Stimulated activated CD4-positive, alpha-beta T cell treated with anti-CD3 and anti-CD28 coated beads, Interleukin-4, amount 100 ng/mL, for 24 hours (primary cell): Measurements from ENCODE around the gene FAM177A1.
A peak's percentile ranks its signal among the peaks of the same experiment; 100 is the strongest.
"Not testable (repeated sequence)": the region's sequence is repeated elsewhere in the genome, so short reads cannot be mapped to it uniquely, and the experiment has no call there.

Experiments used
- DNase-seq: peaks from one replicate; pipeline ENCODE4 v3.0.0-alpha.2; 2020

FAM177A1 gene

GRCh38 chr14:35046048-35046750 is at the start of gene FAM177A1:
Gene FAM177A1, plus strand, starts transcription at chr14:35046272. Its CDS starts 192 bp downstream, at chr14:35046464.
- DNase-seq, result peak; percentile 98

GRCh38 chr14:34997762-34998161 is 48.3 kb upstream of the FAM177A1 start:
- DNase-seq, result no peak

- no peak for DNase-seq
These were observed 46.6 kb upstream of the FAM177A1 start for GRCh38 chr14:34999500-34999899.

GRCh38 chr14:35001621-35002020 is 44.5 kb upstream of the FAM177A1 start:
- DNase-seq, result no peak

GRCh38 chr14:35004839-35005238 is 41.2 kb upstream of the FAM177A1 start:
- no peak for DNase-seq

- no peak for DNase-seq
These were observed 29.5 kb upstream of the FAM177A1 start for GRCh38 chr14:35016568-35016967.

GRCh38 chr14:35020713-35021112 is 25.4 kb upstream of the FAM177A1 start:
- no peak for DNase-seq

- no peak for DNase-seq
These were observed 17.6 kb upstream of the FAM177A1 start for GRCh38 chr14:35028435-35028834.

- DNase-seq, result no peak
These were observed 13.5 kb upstream of the FAM177A1 start for GRCh38 chr14:35032562-35032961.

GRCh38 chr14:35034440-35034833 is 11.6 kb upstream of the FAM177A1 start:
- no peak for DNase-seq

GRCh38 chr14:35034944-35035554 is 11.0 kb upstream of the FAM177A1 start:
- DNase-seq, result not testable (repeated sequence)

GRCh38 chr14:35038312-35038711 is 7.8 kb upstream of the FAM177A1 start:
- DNase-seq, result not testable (repeated sequence)

GRCh38 chr14:35042632-35043031 is 3.4 kb upstream of the FAM177A1 start:
- no peak for DNase-seq

- DNase-seq, result no peak
These were observed 3.0 kb upstream of the FAM177A1 start for GRCh38 chr14:35043046-35043445.

- no peak for DNase-seq
These were observed 904 bp upstream of the FAM177A1 start for GRCh38 chr14:35044939-35045797.

- no peak for DNase-seq
These were observed 349 bp upstream of the FAM177A1 start for GRCh38 chr14:35045798-35046047.

GRCh38 chr14:35046751-35047536 is 872 bp downstream of the FAM177A1 start:
- DNase-seq, result peak; percentile 41

- DNase-seq, result no peak
These were observed 2.0 kb downstream of the FAM177A1 start for GRCh38 chr14:35047976-35048513.

GRCh38 chr14:35050652-35051051 is 4.6 kb downstream of the FAM177A1 start:
- DNase-seq, result no peak

- no peak for DNase-seq
These were observed 5.7 kb downstream of the FAM177A1 start for GRCh38 chr14:35051796-35052195.

GRCh38 chr14:35052637-35053036 is 6.6 kb downstream of the FAM177A1 start:
- no peak for DNase-seq

GRCh38 chr14:35061113-35061791 is 15.2 kb downstream of the FAM177A1 start:
- not testable (repeated sequence) for DNase-seq
